Naive B cell (primary cell): ENCODE results near the gene TMEM219. TPM values are rescaled to one million over a fixed set of nuclear protein-coding genes. Genes with fewer than 3 reads are reported as not detected.

Source experiments
- ATAC-seq, 2 donors: fragments of 150-1000 bp; cut with Tn5 transposase; 2 replicates each; pipeline ENCODE4 v1.10.0; 2021; ENCODE audit warnings: low read depth in 2 of 2, mild to moderate bottlenecking in 2 of 2, moderate library complexity in 2 of 2
- DNase-seq: peaks from one replicate; pipeline ENCODE4 v3.0.0; 2022
- H3K27ac Mint-ChIP-seq, 6 donors: one replicate each; pipeline ENCODE4 v1.8.0; 2020 to 2022; ENCODE audit warnings: mild to moderate bottlenecking in 6 of 6, mixed read lengths in 6 of 6, moderate library complexity in 5 of 6, inconsistent platforms in 2 of 6
- H3K27me3 Mint-ChIP-seq, 3 donors: one replicate each; pipeline ENCODE4 v1.8.0; 2021 to 2022; ENCODE audit warnings: mixed read lengths in 3 of 3, mild to moderate bottlenecking in 1 of 3
- H3K36me3 Mint-ChIP-seq, 2 donors: one replicate each; pipeline ENCODE4 v1.8.0; 2020 to 2022; ENCODE audit warnings: mixed read lengths in 2 of 2, inconsistent platforms in 1 of 2, mild to moderate bottlenecking in 1 of 2
- H3K4me1 Mint-ChIP-seq, 3 donors: one replicate each; pipeline ENCODE4 v1.8.0; 2020 to 2022; ENCODE audit warnings: mixed read lengths in 3 of 3, inconsistent platforms in 1 of 3, mild to moderate bottlenecking in 1 of 3, moderate library complexity in 1 of 3
- H3K4me3 Mint-ChIP-seq, 8 donors: one replicate each; pipeline ENCODE4 v1.8.0; 2020 to 2022; ENCODE audit warnings: mild to moderate bottlenecking in 8 of 8, mixed read lengths in 8 of 8, moderate library complexity in 8 of 8, inconsistent platforms in 2 of 8
- H3K9me3 Mint-ChIP-seq, 7 donors: one replicate each; pipeline ENCODE4 v1.8.0; 2020 to 2022; ENCODE audit warnings: mixed read lengths in 7 of 7, mild to moderate bottlenecking in 5 of 7, inconsistent platforms in 2 of 7, moderate library complexity in 1 of 7
- polyA plus RNA-seq, 6 donors: library from polyadenylated mRNA; unstranded; fragments of 300-500 nt; fragmentation: Illumina TruSeq; gene quantifications; one replicate each; pipeline ENCODE4 v1.2.3, GENCODE V29; 2021; ENCODE audit warnings: low read depth in 6 of 6

The TMEM219 gene
- polyA plus RNA-seq, 6 donors from 2014 or later: 181 to 222 (median 186) TPM

DNA sequence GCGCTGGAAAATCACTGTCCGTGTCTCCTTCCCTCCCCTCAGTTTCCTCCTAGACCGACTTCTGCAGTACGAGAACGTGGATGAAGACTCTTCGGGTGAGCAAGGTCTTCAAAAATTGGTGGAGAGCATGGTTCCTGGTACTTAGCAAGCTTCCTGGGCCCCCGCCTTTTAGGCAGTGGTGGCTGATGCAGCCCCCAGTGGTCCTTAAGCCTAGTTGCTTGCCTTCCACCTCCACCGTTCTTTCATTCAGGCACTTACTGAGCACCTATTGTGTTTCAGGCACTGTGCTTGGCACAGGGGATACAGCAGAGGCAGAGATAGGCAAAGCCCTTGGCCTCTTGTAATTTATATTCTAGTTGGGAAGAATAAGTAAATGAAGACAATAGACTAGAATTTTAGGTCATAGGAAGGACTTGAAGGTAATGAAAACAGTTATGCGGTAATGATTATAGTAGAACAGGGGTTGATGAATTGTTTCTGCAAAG is 34.9 kb downstream of the TMEM219 start:
- ATAC-seq (no peak), DNase-seq (no peak)
- Mint-ChIP-seq H3K36me3 (peaks cover 0 to 9% of the 10 kb centered on the region in 2 donors), H3K27ac (peak overlapping the region in 5 of 6 donors; percentile 80 to 99 (median 95)), H3K9me3 (no peaks in the 10 kb centered on the region), H3K27me3 (no peaks in the 10 kb centered on the region), H3K4me3 (peak overlapping the region; percentile 95 to 99 (median 98)), H3K4me1 (peaks cover 34 to 49% (median 45%) of the 10 kb centered on the region in 3 donors)

DNA sequence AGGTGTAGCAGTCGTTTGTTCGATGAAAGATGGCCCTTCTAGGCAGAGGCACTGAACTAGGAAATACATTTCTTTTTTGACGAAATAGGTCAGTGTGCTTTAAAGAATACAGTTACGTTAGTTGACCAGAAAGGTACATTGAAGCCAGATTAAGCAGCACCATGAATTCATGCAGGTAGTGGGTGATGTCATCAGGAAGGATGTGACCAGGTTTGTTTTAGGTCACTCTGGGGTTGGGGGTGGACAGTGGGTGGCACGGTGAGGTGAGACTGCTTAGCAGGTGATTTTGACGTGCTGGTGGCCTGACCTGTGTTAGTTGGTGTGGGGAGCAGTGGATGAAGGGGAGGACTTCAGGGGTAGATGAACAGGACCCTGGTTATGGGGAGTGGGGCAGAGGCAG is 37.7 kb downstream of the TMEM219 start:
- peak overlapping the region in 2 of 8 donors; percentile 48 to 62 for H3K4me3 Mint-ChIP-seq
- peak overlapping the region in 1 of 6 donors; percentile 34 for H3K27ac Mint-ChIP-seq
- peaks cover 0 to 25% of the 10 kb centered on the region in 2 donors for H3K36me3 Mint-ChIP-seq
- ATAC-seq: no peak
- H3K9me3 Mint-ChIP-seq: no peaks in the 10 kb centered on the region
- no peak for DNase-seq
- H3K27me3 Mint-ChIP-seq: no peaks in the 10 kb centered on the region
- peaks cover 41 to 45% (median 45%) of the 10 kb centered on the region in 3 donors for H3K4me1 Mint-ChIP-seq

DNA sequence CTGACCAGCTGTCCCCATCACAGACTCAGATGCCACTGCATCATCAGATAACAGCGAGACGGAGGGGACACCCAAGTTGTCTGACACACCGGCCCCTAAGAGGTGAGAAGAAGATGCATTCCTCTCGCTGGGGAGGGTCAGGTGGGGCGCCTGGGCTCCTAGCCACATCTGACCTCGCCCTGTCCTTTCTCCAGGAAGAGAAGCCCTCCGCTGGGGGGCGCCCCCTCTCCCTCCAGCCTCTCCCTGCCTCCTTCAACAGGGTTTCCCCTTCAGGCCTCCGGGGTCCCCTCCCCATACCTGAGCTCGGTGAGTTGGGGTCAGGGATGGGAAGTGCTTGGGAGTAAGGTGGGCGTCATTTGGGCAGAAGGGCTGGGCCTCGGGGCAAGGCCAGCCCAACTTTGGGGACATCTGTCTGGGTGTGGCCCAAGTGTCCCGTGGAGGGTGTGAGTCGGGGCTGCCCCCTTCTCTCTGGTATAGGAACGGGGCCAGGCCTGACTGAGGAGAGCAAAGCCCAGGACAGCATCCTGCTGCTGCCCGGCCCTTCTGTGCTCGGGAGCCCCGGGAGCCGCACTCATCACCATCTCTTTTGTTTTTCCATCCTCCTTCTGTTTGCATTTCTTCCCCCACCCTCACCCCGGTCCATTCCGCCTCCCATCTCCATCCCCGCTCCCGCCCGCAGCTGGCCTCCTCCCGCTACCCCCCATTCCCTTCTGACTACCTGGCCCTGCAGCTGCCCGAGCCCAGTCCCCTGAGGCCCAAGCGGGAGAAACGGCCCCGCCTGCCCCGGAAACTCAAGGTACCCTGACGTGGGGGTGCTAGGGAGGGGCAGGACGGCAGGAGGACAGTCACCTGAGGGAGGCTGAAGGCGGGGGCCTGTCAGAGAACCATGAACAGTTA is 39.1 kb downstream of the TMEM219 start:
- Mint-ChIP-seq H3K4me3 (no peak overlapping the region), H3K36me3 (peaks cover 0 to 25% of the 10 kb centered on the region in 2 donors)
- ATAC-seq: no peak

DNA sequence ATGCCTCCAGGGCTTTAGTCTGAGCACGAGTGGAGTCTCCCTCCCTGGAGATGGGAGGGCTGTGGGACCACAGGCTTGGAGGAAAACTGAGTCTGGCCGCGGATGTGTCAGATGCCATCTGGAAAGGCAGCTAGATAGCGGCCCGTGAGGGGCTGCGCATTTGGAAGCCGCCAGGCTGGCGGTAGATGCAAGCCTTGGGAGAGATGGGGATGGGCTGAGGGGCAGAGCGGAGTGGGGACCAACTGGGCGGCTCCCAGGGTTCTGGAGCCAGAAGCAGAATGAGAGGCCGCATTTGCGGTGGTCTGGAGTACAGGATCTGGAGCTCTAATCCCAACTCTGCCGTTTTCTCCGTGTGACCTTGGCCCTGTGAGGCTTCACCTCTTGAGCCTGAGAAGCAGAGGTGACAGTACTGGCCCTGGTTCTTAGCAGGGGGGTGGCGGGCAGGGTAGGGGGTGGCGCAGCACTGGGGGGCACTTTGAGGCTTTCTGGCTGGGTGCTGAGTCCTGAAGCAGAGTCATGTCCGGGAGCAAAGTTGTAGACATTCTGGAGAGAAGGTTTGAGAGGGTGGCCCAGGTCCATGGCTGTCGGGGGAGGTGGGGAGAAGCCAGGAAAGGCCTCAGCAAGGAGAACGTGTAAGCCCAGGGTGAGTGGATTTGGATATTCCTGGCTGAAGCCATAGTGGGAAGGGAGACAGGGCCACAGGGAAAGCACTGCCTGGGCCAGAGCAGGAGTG is 40.9 kb downstream of the TMEM219 start:
- DNase-seq: no peak
- H3K36me3 Mint-ChIP-seq: peaks cover 0 to 25% of the 10 kb centered on the region in 2 donors
- no peaks in the 10 kb centered on the region for H3K27me3 Mint-ChIP-seq
- peaks cover 19 to 37% (median 21%) of the 10 kb centered on the region in 3 donors for H3K4me1 Mint-ChIP-seq
- H3K27ac Mint-ChIP-seq: no peak overlapping the region
- no peaks in the 10 kb centered on the region for H3K9me3 Mint-ChIP-seq
- peak overlapping the region in 1 of 8 donors; percentile 22 for H3K4me3 Mint-ChIP-seq
- no peak for ATAC-seq

More for the DNA sequence above, 39.1 kb downstream of the TMEM219 start:
- Mint-ChIP-seq H3K27ac (no peak overlapping the region), H3K27me3 (no peaks in the 10 kb centered on the region), H3K4me1 (peaks cover 32 to 49% (median 35%) of the 10 kb centered on the region in 3 donors), H3K9me3 (no peaks in the 10 kb centered on the region)
- DNase-seq: no peak

DNA sequence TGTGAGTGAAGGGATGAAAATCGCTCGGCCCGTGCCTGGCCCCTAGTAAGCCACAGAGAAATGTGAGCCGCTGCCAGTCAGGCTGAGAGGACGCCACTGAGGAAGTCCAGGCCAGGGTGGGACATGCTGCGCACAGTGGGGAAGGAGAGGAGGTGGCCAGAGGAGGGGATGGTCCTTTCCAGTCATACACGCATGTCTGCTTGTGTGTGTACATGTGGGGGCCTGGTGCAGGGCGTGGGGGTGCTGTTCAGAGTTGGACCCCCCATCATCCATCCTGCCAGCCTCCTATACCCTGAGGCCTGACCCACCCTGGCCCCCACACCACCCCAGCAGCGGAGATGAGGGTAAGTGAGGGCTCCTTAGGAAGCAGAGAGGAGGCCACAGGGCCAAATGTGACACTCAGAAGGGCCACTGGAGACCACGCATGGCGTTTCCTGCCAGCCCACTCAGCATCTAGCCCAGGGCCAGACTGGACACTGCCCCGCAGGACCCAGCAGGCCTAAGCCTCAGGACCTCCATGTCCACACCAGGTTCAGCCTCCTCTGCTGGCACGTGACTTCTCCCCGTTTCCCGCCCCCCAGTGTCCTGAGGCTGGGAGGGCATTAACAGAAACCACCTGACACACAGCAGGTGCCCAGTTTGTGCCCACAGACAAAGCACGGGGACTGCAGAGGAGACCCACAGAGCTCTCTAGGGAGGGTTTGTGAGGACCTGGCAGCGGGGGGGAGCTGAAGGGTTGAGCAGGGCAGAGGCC is 42.0 kb downstream of the TMEM219 start:
- peaks cover 0 to 25% of the 10 kb centered on the region in 2 donors for H3K36me3 Mint-ChIP-seq
- H3K4me1 Mint-ChIP-seq: peaks cover 15 to 30% (median 21%) of the 10 kb centered on the region in 3 donors
- ATAC-seq (no peak), DNase-seq (no peak)
- no peak overlapping the region for H3K4me3 Mint-ChIP-seq
- peaks cover 0 to 6% (median under 1%) of the 10 kb centered on the region in 3 donors for H3K27me3 Mint-ChIP-seq
- no peaks in the 10 kb centered on the region for H3K9me3 Mint-ChIP-seq
- peak overlapping the region in 1 of 6 donors; percentile 92 for H3K27ac Mint-ChIP-seq

DNA sequence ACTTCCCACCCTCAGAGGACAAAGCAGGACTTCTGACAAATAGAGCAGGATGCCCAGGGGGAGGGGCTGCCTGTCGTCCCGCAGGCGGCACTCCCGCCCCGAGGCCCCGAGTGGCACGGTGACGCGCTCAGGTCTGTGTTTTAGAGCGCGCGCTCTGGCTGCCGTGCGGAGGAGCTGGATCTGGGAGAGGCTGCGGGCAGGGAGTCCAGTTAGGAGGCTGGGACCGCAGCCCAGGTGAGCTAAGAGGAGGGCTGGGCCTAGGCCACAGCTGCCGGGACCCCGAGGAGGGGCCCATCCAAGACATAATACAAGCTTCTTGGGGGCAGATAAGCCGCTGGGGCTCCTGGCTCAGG is 42.5 kb downstream of the TMEM219 start:
- no peaks in the 10 kb centered on the region for H3K9me3 Mint-ChIP-seq
- peaks cover 0 to 12% (median 6%) of the 10 kb centered on the region in 3 donors for H3K27me3 Mint-ChIP-seq
- H3K4me1 Mint-ChIP-seq: peaks cover 11 to 25% (median 21%) of the 10 kb centered on the region in 3 donors
- DNase-seq: no peak
- H3K27ac Mint-ChIP-seq: peak overlapping the region in 1 of 6 donors; percentile 92
- ATAC-seq: no peak
- H3K4me3 Mint-ChIP-seq: no peak overlapping the region
- peaks cover 0 to 22% of the 10 kb centered on the region in 2 donors for H3K36me3 Mint-ChIP-seq

DNA sequence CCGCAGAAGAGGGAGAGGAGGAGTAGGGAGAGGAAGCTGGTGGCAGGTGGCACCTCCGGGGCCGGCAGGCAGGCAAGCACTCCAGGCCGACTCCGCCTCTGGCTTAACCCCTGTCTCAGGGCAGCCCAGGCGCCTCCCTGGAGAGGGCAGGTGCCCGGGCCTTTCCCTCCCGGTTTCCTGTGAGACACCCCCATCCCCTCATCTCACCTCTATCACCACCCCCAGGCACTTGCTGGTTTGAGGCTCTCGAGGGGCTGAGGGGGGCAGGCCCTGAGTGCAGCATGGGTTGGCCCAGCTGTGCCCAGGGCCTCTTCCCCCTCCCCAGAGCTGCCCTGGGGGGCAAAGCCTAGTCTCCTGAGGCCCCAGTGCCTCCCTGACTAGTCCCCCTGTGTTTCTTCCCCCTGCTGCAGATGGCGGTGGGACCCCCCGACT is 42.9 kb downstream of the TMEM219 start:
- peak; percentile 33 to 44 for ATAC-seq
- no peak overlapping the region for H3K4me3 Mint-ChIP-seq
- peaks cover 11 to 20% (median 17%) of the 10 kb centered on the region in 3 donors for H3K4me1 Mint-ChIP-seq
- H3K27ac Mint-ChIP-seq: peak overlapping the region in 1 of 6 donors; percentile 56
- no peaks in the 10 kb centered on the region for H3K9me3 Mint-ChIP-seq
- peaks cover 0 to 13% (median 11%) of the 10 kb centered on the region in 3 donors for H3K27me3 Mint-ChIP-seq
- peaks cover 0 to 18% of the 10 kb centered on the region in 2 donors for H3K36me3 Mint-ChIP-seq
- DNase-seq: no peak

DNA sequence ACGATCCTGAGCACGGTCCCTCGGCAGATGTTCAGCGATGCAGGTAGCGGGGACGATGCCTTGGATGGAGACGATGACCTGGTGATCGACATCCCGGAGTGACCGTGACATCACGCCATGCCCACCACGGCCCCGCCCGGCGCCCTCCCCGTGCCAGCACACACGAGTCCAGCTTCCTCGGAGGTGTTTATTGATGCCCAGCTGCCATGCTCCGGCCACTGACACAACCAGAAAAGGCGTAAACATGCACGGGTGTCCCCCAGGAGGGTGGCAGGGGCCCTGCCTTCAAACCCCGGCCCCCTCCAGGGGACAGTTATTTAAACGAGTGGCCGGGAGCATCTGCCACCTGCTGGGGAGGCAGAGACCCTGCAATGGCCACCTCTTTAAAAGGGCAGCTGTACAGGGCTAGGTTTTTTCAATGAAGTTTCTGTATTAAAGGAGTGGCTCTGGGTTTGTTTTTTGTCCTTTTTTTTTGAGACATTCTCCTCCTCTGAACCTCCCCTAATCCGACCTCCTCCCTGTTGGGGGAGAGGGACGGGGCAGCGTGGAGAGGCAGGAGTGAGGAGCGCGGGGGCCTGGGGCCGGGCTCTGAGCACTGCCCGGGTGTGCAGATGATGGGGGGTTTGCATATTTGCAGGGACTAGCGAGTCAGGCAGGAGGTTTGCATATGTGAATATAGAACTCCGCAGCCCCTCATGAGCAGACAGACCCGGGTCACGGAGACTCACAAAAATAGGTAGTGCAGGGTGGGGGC is 43.6 kb downstream of the TMEM219 start:
- Mint-ChIP-seq H3K4me3 (no peak overlapping the region), H3K9me3 (no peaks in the 10 kb centered on the region), H3K4me1 (peaks cover 10 to 26% (median 21%) of the 10 kb centered on the region in 3 donors), H3K27ac (peak overlapping the region in 1 of 6 donors; percentile 32), H3K36me3 (peaks cover 0 to 17% of the 10 kb centered on the region in 2 donors), H3K27me3 (peaks cover 0 to 20% (median 18%) of the 10 kb centered on the region in 3 donors)
- DNase-seq (peak; percentile 39), ATAC-seq (peak; percentile 72 to 82)

DNA sequence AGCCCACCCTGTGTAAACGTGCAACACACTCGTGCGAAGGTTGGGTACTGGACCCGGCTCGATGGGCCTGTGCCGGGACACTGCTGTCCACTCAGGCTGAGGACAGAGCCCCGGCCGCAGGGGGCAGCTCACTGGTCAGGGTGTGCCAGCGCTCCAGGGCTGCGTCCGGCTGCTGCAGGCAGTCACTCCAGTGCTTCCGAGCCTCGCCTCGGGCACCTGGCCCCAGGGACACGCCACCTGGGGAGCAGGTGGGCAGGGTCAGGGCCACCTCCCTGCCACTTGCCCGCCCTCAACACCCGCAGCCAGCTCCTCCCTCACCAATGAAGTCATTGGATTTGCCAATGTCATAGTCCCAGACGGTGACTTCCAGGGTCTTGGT is 44.2 kb downstream of the TMEM219 start:
- Mint-ChIP-seq H3K4me3 (no peak overlapping the region), H3K27me3 (peaks cover 0 to 22% (median 18%) of the 10 kb centered on the region in 3 donors), H3K36me3 (peaks cover 0 to 17% of the 10 kb centered on the region in 2 donors), H3K4me1 (peaks cover 10 to 29% (median 23%) of the 10 kb centered on the region in 3 donors), H3K9me3 (no peaks in the 10 kb centered on the region), H3K27ac (no peak overlapping the region)
- DNase-seq: no peak
- ATAC-seq: no peak

DNA sequence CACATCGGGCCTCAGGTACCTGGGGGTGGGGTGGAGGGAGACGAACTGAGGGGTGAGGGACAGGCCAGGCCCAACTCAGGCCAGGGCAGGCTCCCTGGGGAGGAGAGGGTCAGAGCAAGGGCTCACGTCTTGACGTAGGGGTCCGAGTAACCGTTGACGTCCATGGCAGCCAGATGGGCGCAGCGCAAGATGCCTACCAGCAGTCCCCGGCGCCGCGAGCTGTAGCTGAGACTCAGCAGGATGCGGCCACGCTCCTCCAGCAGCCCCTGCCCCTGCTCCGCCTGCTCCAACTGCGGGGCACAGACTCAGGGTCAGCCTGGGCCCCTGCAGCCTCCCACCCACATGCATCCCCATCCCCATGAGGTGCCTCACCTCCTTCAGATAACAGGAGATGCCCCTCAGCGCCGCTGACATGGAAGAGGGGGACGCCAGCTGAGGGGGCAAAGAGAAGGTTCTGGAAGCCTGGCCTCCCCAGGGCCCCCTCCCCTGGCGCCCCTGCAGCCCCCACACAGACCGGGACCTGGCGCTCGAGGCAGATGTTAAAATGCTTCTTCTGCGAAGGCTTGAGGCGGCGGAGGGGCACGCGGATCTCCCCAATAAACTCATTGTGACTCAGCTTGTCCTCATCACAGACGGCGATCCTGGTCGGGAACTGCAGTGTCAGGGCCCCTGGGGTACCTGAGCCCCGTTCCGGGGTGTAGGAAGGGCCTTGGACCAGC is 44.9 kb downstream of the TMEM219 start:
- ATAC-seq: no peak
- DNase-seq: no peak
- Mint-ChIP-seq H3K9me3 (no peaks in the 10 kb centered on the region), H3K27me3 (peaks cover under 1 to 26% (median 22%) of the 10 kb centered on the region in 3 donors), H3K4me3 (peak overlapping the region in 1 of 8 donors; percentile 60), H3K27ac (peak overlapping the region in 2 of 6 donors; percentile 60 to 90), H3K36me3 (peaks cover 0 to 15% of the 10 kb centered on the region in 2 donors), H3K4me1 (peaks cover 11 to 33% (median 25%) of the 10 kb centered on the region in 3 donors)

DNA sequence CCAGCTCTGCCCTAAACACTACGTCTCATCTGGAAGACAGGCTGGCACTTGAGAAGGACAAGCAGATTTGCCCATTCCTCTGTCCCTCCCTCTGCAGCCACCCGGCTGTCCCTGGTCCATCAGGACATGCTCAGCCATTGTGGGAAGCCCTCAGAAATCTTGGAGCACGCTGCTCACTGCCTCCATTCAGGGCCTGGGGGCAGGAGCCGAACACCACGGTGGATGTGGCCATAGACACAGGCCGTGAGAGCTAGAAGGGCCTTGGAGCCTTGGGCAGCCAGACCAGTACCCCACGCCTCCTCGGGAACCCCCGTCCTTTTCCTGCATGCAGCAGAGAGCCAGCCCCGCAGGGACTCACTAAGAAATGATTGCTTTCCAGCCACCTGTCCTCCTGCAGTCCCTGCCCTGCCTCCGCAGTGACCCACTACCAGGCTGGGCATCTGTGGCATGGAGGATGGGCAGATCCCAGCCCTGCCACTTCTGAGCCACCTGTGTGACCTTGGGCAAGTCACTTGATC is 45.6 kb downstream of the TMEM219 start:
- DNase-seq (no peak), ATAC-seq (no peak)
- H3K4me1 Mint-ChIP-seq: peaks cover 13 to 38% (median 23%) of the 10 kb centered on the region in 3 donors
- peak overlapping the region in 1 of 6 donors; percentile 60 for H3K27ac Mint-ChIP-seq
- H3K9me3 Mint-ChIP-seq: no peaks in the 10 kb centered on the region
- H3K4me3 Mint-ChIP-seq: no peak overlapping the region
- H3K27me3 Mint-ChIP-seq: peaks cover 5 to 31% (median 28%) of the 10 kb centered on the region in 3 donors
- peaks cover 0 to 9% of the 10 kb centered on the region in 2 donors for H3K36me3 Mint-ChIP-seq
